Left hindlimb (tissue), 1 donor: ENCODE measurements around the gene BTG2.

Experiments used
- DNase-seq: peaks from one replicate; pipeline ENCODE4 v3.0.0-alpha.2; 2018

The BTG2 gene

GRCh38 chr1:203320591-203321272, 15.4 kb downstream of the BTG2 start:
- peak; percentile 49 for DNase-seq

GRCh38 chr1:203321273-203322052, 16.1 kb downstream of the BTG2 start:
- DNase-seq, result no peak

GRCh38 chr1:203322500-203323179, 17.3 kb downstream of the BTG2 start:
- DNase-seq, result no peak

- DNase-seq, result no peak
These were observed 18.3 kb downstream of the BTG2 start for GRCh38 chr1:203323587-203323986.

GRCh38 chr1:203324105-203325025, 19.0 kb downstream of the BTG2 start:
- no peak for DNase-seq

GRCh38 chr1:203325026-203325417, 19.7 kb downstream of the BTG2 start:
- no peak for DNase-seq

GRCh38 chr1:203325418-203326091, 20.2 kb downstream of the BTG2 start:
- peak; percentile 72 for DNase-seq

GRCh38 chr1:203326830-203327683, 21.7 kb downstream of the BTG2 start:
- DNase-seq, result peak; percentile 93

- peak; percentile 73 for DNase-seq
These were observed 22.6 kb downstream of the BTG2 start for GRCh38 chr1:203327684-203328457.

GRCh38 chr1:203328714-203329122, 23.4 kb downstream of the BTG2 start:
- DNase-seq, result peak; percentile 22

- no peak for DNase-seq
These were observed 25.9 kb downstream of the BTG2 start for GRCh38 chr1:203331224-203331623.

GRCh38 chr1:203335503-203335902, 30.2 kb downstream of the BTG2 start:
- no peak for DNase-seq

- DNase-seq, result no peak
These were observed 30.8 kb downstream of the BTG2 start for GRCh38 chr1:203336097-203336496.

- peak; percentile 53 for DNase-seq
These were observed 33.2 kb downstream of the BTG2 start for GRCh38 chr1:203338335-203339036.

GRCh38 chr1:203340112-203340790, 34.9 kb downstream of the BTG2 start:
- peak; percentile 70 for DNase-seq

GRCh38 chr1:203342192-203342940, 37.0 kb downstream of the BTG2 start:
- DNase-seq, result no peak

GRCh38 chr1:203343956-203344754, 38.8 kb downstream of the BTG2 start:
- DNase-seq, result peak; percentile 50
